HepG2 (cell line): Measurements from ENCODE around the gene LYRM4. TPM values are rescaled to one million over a fixed set of nuclear protein-coding genes. Genes with fewer than 3 reads are reported as not detected.

Experiments used
- CHD4 ChIP-seq: fragments of 200-600 bp; sonication (generic); IDR thresholded peaks from 2 replicates; pipeline ENCODE4 v1.7.0; 2017; ENCODE audit warnings: mild to moderate bottlenecking, low read length, borderline replicate concordance
- GABPA ChIP-seq, 2 experiments: IDR thresholded peaks; 2 replicates each; pipeline ENCODE4 v1.6.1; 2011 to 2016; ENCODE audit warnings: low read depth in 2 of 2, low read length in 1 of 2, missing biosample characterization in 1 of 2, missing genetic modification characterization in 1 of 2
- GFI1 ChIP-seq: sonication (generic); formaldehyde crosslinking; IDR thresholded peaks from 2 replicates; pipeline ENCODE4 v1.5.0; 2020; ENCODE audit warnings: missing genetic modification reagents, mild to moderate bottlenecking, borderline replicate concordance
- HNRNPLL ChIP-seq: fragments of 200-400 bp; formaldehyde crosslinking; IDR thresholded peaks from 2 replicates; pipeline ENCODE4 v1.6.1; 2017; ENCODE audit warnings: mild to moderate bottlenecking, low read depth, low read length; ENCODE audit not compliant: poor library complexity, severe bottlenecking
- LCORL ChIP-seq, 2 experiments: fragments of 450-650 bp in 1 of 2; sonication (generic) in 1 of 2; formaldehyde crosslinking in 1 of 2; IDR thresholded peaks; 2 replicates each; pipeline versions ENCODE4 v1.5.0 to v1.6.1; 2017 to 2020; ENCODE audit warnings: antibody characterized with exemption in 1 of 2, missing genetic modification reagents in 1 of 2
- MTF1 ChIP-seq: sonication (generic); formaldehyde crosslinking; IDR thresholded peaks from 2 replicates; pipeline ENCODE4 v1.5.0; 2020; ENCODE audit warnings: missing genetic modification reagents
- NONO ChIP-seq, 2 experiments: fragments of 450-650 bp in 1 of 2; sonication (generic) in 1 of 2; formaldehyde crosslinking in 1 of 2; IDR thresholded peaks in 1 of 2; conservative IDR thresholded peaks in 1 of 2; 2 replicates each; pipeline versions ENCODE4 v1.6.1 to v1.8.0; 2017 to 2022; ENCODE audit warnings: mild to moderate bottlenecking in 1 of 2, missing genetic modification reagents in 1 of 2, moderate library complexity in 1 of 2
- PHF8 ChIP-seq: sonication (generic); formaldehyde crosslinking; IDR thresholded peaks from 2 replicates; pipeline ENCODE4 v1.5.0; 2020; ENCODE audit warnings: missing genetic modification reagents
- RARA ChIP-seq: IDR thresholded peaks from 2 replicates; pipeline ENCODE4 v1.6.1; 2016; ENCODE audit warnings: missing genetic modification reagents, missing compliant biosample characterization
- RFX5 ChIP-seq: IDR thresholded peaks from 2 replicates; pipeline ENCODE4 v1.6.1; 2011; ENCODE audit warnings: low read depth, low read length, improper control_type of control experiment
- SAFB2 ChIP-seq: sonication (generic); formaldehyde crosslinking; IDR thresholded peaks from 2 replicates; pipeline ENCODE4 v1.5.1; 2020; ENCODE audit warnings: missing genetic modification reagents, low read depth, mild to moderate bottlenecking, borderline replicate concordance
- SRF ChIP-seq: IDR thresholded peaks from 2 replicates; pipeline ENCODE4 v1.6.1; 2011; ENCODE audit warnings: mild to moderate bottlenecking, low read depth, low read length, moderate library complexity
- SRSF1 ChIP-seq: fragments of 200-400 bp; formaldehyde crosslinking; optimal IDR thresholded peaks from 2 replicates; pipeline ENCODE3; 2017; ENCODE audit warnings: mild to moderate bottlenecking, low read depth, low read length, moderate library complexity
- TBL1XR1 ChIP-seq: fragments of 150-350 bp; IDR thresholded peaks from 2 replicates; pipeline ENCODE4 v1.6.1; 2014; ENCODE audit warnings: borderline replicate concordance, low read length; ENCODE audit not compliant: partially characterized antibody
- TEF ChIP-seq: sonication (generic); formaldehyde crosslinking; IDR thresholded peaks from 2 replicates; pipeline ENCODE4 v1.5.0; 2020; ENCODE audit warnings: missing genetic modification reagents
- THAP7 ChIP-seq: sonication (generic); formaldehyde crosslinking; IDR thresholded peaks from 2 replicates; pipeline ENCODE4 v1.8.1; 2023; ENCODE audit warnings: mild to moderate bottlenecking, missing genetic modification reagents
- XBP1 ChIP-seq: sonication (generic); formaldehyde crosslinking; IDR thresholded peaks from 2 replicates; pipeline ENCODE4 v1.5.0; 2020; ENCODE audit warnings: missing genetic modification reagents
- ZBTB20 ChIP-seq: sonication (generic); formaldehyde crosslinking; IDR thresholded peaks from 2 replicates; pipeline ENCODE4 v1.8.1; 2023; ENCODE audit warnings: missing genetic modification reagents, low read depth, mild to moderate bottlenecking, borderline replicate concordance
- ZBTB49 ChIP-seq: sonication (generic); formaldehyde crosslinking; IDR thresholded peaks from 2 replicates; pipeline ENCODE4 v1.4.0; 2020; ENCODE audit warnings: missing genetic modification reagents, borderline replicate concordance
- ZBTB7A ChIP-seq: sonication (generic); formaldehyde crosslinking; IDR thresholded peaks from 2 replicates; pipeline ENCODE4 v1.8.0; 2022; ENCODE audit warnings: mild to moderate bottlenecking, missing genetic modification reagents
- ZFP90 ChIP-seq: sonication (generic); formaldehyde crosslinking; IDR thresholded peaks from 2 replicates; pipeline ENCODE4 v1.8.0; 2022; ENCODE audit warnings: missing genetic modification reagents, mild to moderate bottlenecking, inconsistent platforms, borderline replicate concordance
- ZMYM4 ChIP-seq: sonication (generic); formaldehyde crosslinking; IDR thresholded peaks from 2 replicates; pipeline ENCODE4 v1.8.1; 2023; ENCODE audit warnings: mild to moderate bottlenecking, missing genetic modification reagents
- ZNF24 ChIP-seq: fragments of 450-650 bp; IDR thresholded peaks from 2 replicates; pipeline ENCODE4 v1.6.1; 2017; ENCODE audit warnings: antibody characterized with exemption, mild to moderate bottlenecking
- ZNF350 ChIP-seq: sonication (generic); formaldehyde crosslinking; IDR thresholded peaks from 2 replicates; pipeline ENCODE4 v1.4.0; 2020; ENCODE audit warnings: mild to moderate bottlenecking, low read depth, missing genetic modification reagents, borderline replicate concordance
- ZNF704 ChIP-seq: sonication (generic); formaldehyde crosslinking; IDR thresholded peaks from 2 replicates; pipeline ENCODE4 v1.8.1; 2023; ENCODE audit warnings: mild to moderate bottlenecking, inconsistent platforms, moderate library complexity, missing genetic modification reagents, borderline replicate concordance
- ZNF724P ChIP-seq: sonication (generic); formaldehyde crosslinking; IDR thresholded peaks from 2 replicates; pipeline ENCODE4 v1.8.0; 2022; ENCODE audit warnings: missing genetic modification reagents, borderline replicate concordance
- polyA plus RNA-seq, 8 experiments: library from polyadenylated mRNA; depleted of rRNA in 3 of 8; stranded (reverse) in 7 of 8; unstranded in 1 of 8; fragments of >200 nt; fragmentation: Illumina TruSeq in 4 of 8; extraction: Trizol in 4 of 8; gene quantifications; 2 replicates each; pipeline versions ENCODE4 v1.2.1 to v1.2.3, GENCODE V29; 2011 to 2016; ENCODE audit warnings: low read depth in 4 of 8, missing spikeins in 1 of 8, mixed read lengths in 1 of 8; ENCODE audit not compliant: insufficient read depth in 1 of 8
- total RNA-seq, 5 experiments: library from RNA; depleted of rRNA; stranded (reverse); fragments of >200 nt; fragmentation: Illumina TruSeq; extraction: Trizol; gene quantifications; 2 replicates each; pipeline ENCODE4 v1.2.3, GENCODE V29; 2016; ENCODE audit warnings: low read depth in 1 of 5

Gene LYRM4
- total and polyA plus RNA-seq, 2 of the 13 experiments (the other 11 are each of a cell fraction or from before 2014, with no cell fraction given) = 64.6 to 67.5 TPM

GRCh38 chr6:5121479-5121878, 139.3 kb downstream of the LYRM4 start (continued):
- TF ChIP-seq ZBTB49 (no peak), RARA (CRISPR knock-in tag) (peak; percentile 61), TBL1XR1 (no peak), RFX5 (peak; percentile 41), NONO (IDR thresholded peaks at IDR 0.05) (no peak), NONO (CRISPR knock-in tag; conservative IDR thresholded peaks at IDR 0.05) (no peak), MTF1 (CRISPR knock-in tag) (no peak), HNRNPLL (no peak), CHD4 (no peak), GFI1 (CRISPR knock-in tag) (no peak), ZMYM4 (peak; percentile 71; the same call in 1 of the 2 replicates), TEF (no peak), ZNF724P (CRISPR knock-in tag) (no peak), ZBTB7A (no peak), THAP7 (CRISPR knock-in tag) (no peak), GABPA (IDR thresholded peaks at IDR 0.05; ENCODE audit: low read depth, low read length) (no peak), GABPA (CRISPR knock-in tag; IDR thresholded peaks at IDR 0.05; ENCODE audit: low read depth) (no peak), LCORL (IDR thresholded peaks at IDR 0.05) (peak; percentile 49), LCORL (CRISPR knock-in tag; IDR thresholded peaks at IDR 0.05) (peak; percentile 99), ZFP90 (CRISPR knock-in tag) (no peak), SRF (no peak), PHF8 (CRISPR knock-in tag) (no peak), ZNF704 (CRISPR knock-in tag) (no peak), SAFB2 (CRISPR knock-in tag) (no peak), ZNF24 (no peak), ZBTB20 (CRISPR knock-in tag) (0 out of 2 replicates have a peak, but pooled peaks have one; percentile 43), ZNF350 (CRISPR knock-in tag) (peak; percentile 69; the same call in 1 of the 2 replicates), SRSF1 (no peak), XBP1 (CRISPR knock-in tag) (no peak)
